HCT116 (cell line): ENCODE measurements around the gene EVI5L. TPM values are rescaled to one million over a fixed set of nuclear protein-coding genes. Genes with fewer than 3 reads are reported as not detected.

ENCODE experiments used
- ATAC-seq: fragments of 200-7000 bp; cut with Tn5 transposase; 2 replicates; pipeline ENCODE4 v1.9.1; 2020; ENCODE audit warnings: mild to moderate bottlenecking, moderate library complexity
- BruUV-seq: library from RNA; stranded (reverse); fragments of 400-500 nt; replicated peaks from 2 replicates; lab custom pipeline; 2021; lab: Mats Ljungman, UMichigan
- CTCF ChIA-PET: fragments of 300-600 bp; sonication (Branson Sonifier 250); formaldehyde crosslinking; loops from one replicate; lab custom pipeline; 2021; ENCODE audit warnings: antibody characterized with exemption; lab: Charles Lee
- POLR2A ChIA-PET: fragments of 300-600, 350-600 bp; sonication (Branson Sonifier 250); formaldehyde crosslinking; loops from one replicate; lab custom pipeline; 2021; ENCODE audit warnings: antibody characterized with exemption; lab: Charles Lee
- RAD21 ChIA-PET, 2 experiments: fragments of 300-600 bp; sonication (Branson Sonifier 250); formaldehyde crosslinking; loops; one replicate each; lab custom pipeline; 2023; ENCODE audit warnings: low total read pairs in 2 of 2; ENCODE audit not compliant: uncharacterized antibody in 2 of 2, unreplicated experiment in 2 of 2, low non-redundant PET in 1 of 2; lab: Charles Lee
- DNase-seq: peaks from one replicate; pipeline ENCODE4 v3.0.0-alpha.2; 2010; ENCODE audit warnings: low read depth, low spot score
- H2AFZ ChIP-seq: fragments of 200-600 bp; shearing (Covaris generic), sonication (generic); 2 replicates; pipeline ENCODE4 v1.6.1; 2017; ENCODE audit warnings: low read depth, mixed run types, mixed read lengths, antibody characterized with exemption, low read length; ENCODE audit not compliant: poor library complexity, severe bottlenecking
- H3K27ac ChIP-seq: 2 replicates; pipeline ENCODE4 v1.5.1; 2012; ENCODE audit warnings: low read depth, low read length
- H3K27me3 ChIP-seq: fragments of 200-600 bp; sonication (generic); 2 replicates; pipeline ENCODE4 v1.6.1; 2016; ENCODE audit warnings: mixed run types, low read length, mixed read lengths; ENCODE audit not compliant: insufficient read depth
- H3K36me3 ChIP-seq, 2 experiments: fragments of 200-500 bp in 1 of 2; fragments of 200-600 bp in 1 of 2; sonication (Bioruptor generic) in 1 of 2; sonication (generic) in 1 of 2; 2 replicates each; pipeline versions ENCODE4 v1.5.1 to v1.6.1; 2014 to 2016; ENCODE audit warnings: low read length in 2 of 2, inconsistent platforms in 1 of 2, mixed read lengths in 1 of 2, mixed run types in 1 of 2; ENCODE audit not compliant: insufficient read depth in 2 of 2, control insufficient read depth in 1 of 2
- H3K4me1 ChIP-seq, 2 experiments: fragments of 200-600 bp in 1 of 2; sonication (generic) in 1 of 2; 2 replicates each; pipeline versions ENCODE4 v1.5.1 to v1.6.1; 2012 to 2017; ENCODE audit warnings: low read length in 2 of 2, inconsistent platforms in 1 of 2, mild to moderate bottlenecking in 1 of 2, mixed read lengths in 1 of 2, mixed run types in 1 of 2, moderate library complexity in 1 of 2; ENCODE audit not compliant: insufficient read depth in 2 of 2, control insufficient read depth in 1 of 2
- H3K4me2 ChIP-seq: fragments of 200-600 bp; sonication (generic); 2 replicates; pipeline ENCODE4 v1.6.1; 2017; ENCODE audit warnings: mixed run types, low read length, mixed read lengths
- H3K4me3 ChIP-seq, 2 experiments: fragments of 200-600 bp in 1 of 2; sonication (generic) in 1 of 2; replicated peaks in 1 of 2; 2 replicates each; pipeline ENCODE4 v1.5.1; 2011 to 2016; ENCODE audit warnings: low read length in 2 of 2, control low read depth in 1 of 2, low read depth in 1 of 2, mild to moderate bottlenecking in 1 of 2, mixed read lengths in 1 of 2, mixed run types in 1 of 2
- H3K79me2 ChIP-seq: fragments of 200-600 bp; sonication (generic); 2 replicates; pipeline ENCODE4 v1.6.1; 2017; ENCODE audit warnings: mild to moderate bottlenecking, mixed run types, low read length, moderate library complexity, mixed read lengths; ENCODE audit not compliant: insufficient read depth
- H3K9ac ChIP-seq: fragments of 200-600 bp; sonication (generic); 2 replicates; pipeline ENCODE4 v1.6.1; 2016; ENCODE audit warnings: low read length, mixed read lengths
- H3K9me2 ChIP-seq: fragments of 200-600 bp; sonication (generic), shearing (Covaris generic); 2 replicates; pipeline ENCODE4 v1.6.1; 2017; ENCODE audit warnings: mixed run types, mild to moderate bottlenecking, moderate library complexity; ENCODE audit not compliant: insufficient read depth
- H3K9me3 ChIP-seq, 2 experiments: fragments of 200-500 bp in 1 of 2; fragments of 200-600 bp in 1 of 2; sonication (Bioruptor generic) in 1 of 2; sonication (generic) in 1 of 2; 2 replicates each; pipeline ENCODE4 v1.6.1; 2014 to 2017; ENCODE audit warnings: low read length in 2 of 2, mixed read lengths in 2 of 2, inconsistent platforms in 1 of 2, low read depth in 1 of 2, mild to moderate bottlenecking in 1 of 2, mixed run types in 1 of 2, moderate library complexity in 1 of 2; ENCODE audit not compliant: control insufficient read depth in 1 of 2, insufficient read depth in 1 of 2
- H4K20me1 ChIP-seq: fragments of 200-600 bp; sonication (generic), shearing (Covaris generic); 2 replicates; pipeline ENCODE4 v1.6.1; 2017; ENCODE audit warnings: mixed run types, mild to moderate bottlenecking, moderate library complexity; ENCODE audit not compliant: insufficient read depth
- ELF1 ChIP-seq: IDR thresholded peaks from 2 replicates; pipeline ENCODE4 v1.6.1; 2012; ENCODE audit warnings: low read depth, borderline replicate concordance
- EZH2 ChIP-seq: fragments of 200-600 bp; sonication (generic); IDR thresholded peaks from 2 replicates; pipeline ENCODE4 v1.6.1; 2017; ENCODE audit warnings: antibody characterized with exemption, mixed run types
- FOSL1 ChIP-seq: IDR thresholded peaks from 2 replicates; pipeline ENCODE4 v1.6.1; 2012; ENCODE audit warnings: low read depth
- POLR2A ChIP-seq: IDR thresholded peaks from 2 replicates; pipeline ENCODE4 v1.7.0; 2011; ENCODE audit warnings: borderline replicate concordance; ENCODE audit not compliant: insufficient read depth, insufficient read length; ENCODE audit errors: extremely low read depth
- RAD21 ChIP-seq: IDR thresholded peaks from 2 replicates; pipeline ENCODE4 v1.6.1; 2012; ENCODE audit warnings: low read depth, mild to moderate bottlenecking
- SIN3A ChIP-seq: IDR thresholded peaks from 2 replicates; pipeline ENCODE4 v1.6.1; 2012; ENCODE audit warnings: low read depth
- SP1 ChIP-seq: IDR thresholded peaks from 2 replicates; pipeline ENCODE4 v1.6.1; 2012; ENCODE audit warnings: low read depth
- SRF ChIP-seq: IDR thresholded peaks from 2 replicates; pipeline ENCODE4 v1.6.1; 2012; ENCODE audit warnings: low read depth
- ZFX ChIP-seq: fragments of 450-650 bp; IDR thresholded peaks from 2 replicates; pipeline ENCODE4 v1.6.1; 2017
- ZNF274 ChIP-seq: fragments of 200-500 bp; sonication (Bioruptor generic); IDR thresholded peaks from 2 replicates; pipeline ENCODE4 v1.6.1; 2014; ENCODE audit warnings: mild to moderate bottlenecking, low read depth, low read length, inconsistent platforms
- intact Hi-C: fragments of 100-400 bp; cut with micrococcal nuclease; formaldehyde crosslinking; loops from 2 replicates; pipeline ENCODE4 v1.10.0; 2022
- total RNA-seq: library from RNA; stranded (reverse); gene quantifications from one replicate; pipeline ENCODE4 v1.2.1, GENCODE V29; 2021; ENCODE audit not compliant: unreplicated experiment
- TF ChIP-seq, protein P1 (sequence below): IDR thresholded peaks from 2 replicates; pipeline ENCODE4 v1.6.1; 2011; ENCODE audit warnings: mild to moderate bottlenecking, low read length, moderate library complexity; ENCODE audit not compliant: insufficient replicate concordance; ENCODE audit errors: extremely low read depth
- TF ChIP-seq, protein P2 (sequence below): IDR thresholded peaks from 2 replicates; pipeline ENCODE4 v1.6.1; 2012
- TF ChIP-seq, protein P3 (sequence below), 3 experiments: fragments of 200-600 bp in 1 of 3; sonication (generic) in 1 of 3; IDR thresholded peaks in 2 of 3; conservative IDR thresholded peaks in 1 of 3; 2 replicates each; pipeline ENCODE4 v1.5.1; 2012 to 2017; ENCODE audit warnings: low read depth in 2 of 3, low read length in 2 of 3, antibody characterized with exemption in 1 of 3, borderline replicate concordance in 1 of 3, control low read depth in 1 of 3, mild to moderate bottlenecking in 1 of 3, mixed read lengths in 1 of 3, mixed run types in 1 of 3, moderate library complexity in 1 of 3; ENCODE audit not compliant: insufficient read depth in 1 of 3

EVI5L gene
- total RNA-seq, 1 experiment from 2014 or later = 15.0 TPM

DNA sequence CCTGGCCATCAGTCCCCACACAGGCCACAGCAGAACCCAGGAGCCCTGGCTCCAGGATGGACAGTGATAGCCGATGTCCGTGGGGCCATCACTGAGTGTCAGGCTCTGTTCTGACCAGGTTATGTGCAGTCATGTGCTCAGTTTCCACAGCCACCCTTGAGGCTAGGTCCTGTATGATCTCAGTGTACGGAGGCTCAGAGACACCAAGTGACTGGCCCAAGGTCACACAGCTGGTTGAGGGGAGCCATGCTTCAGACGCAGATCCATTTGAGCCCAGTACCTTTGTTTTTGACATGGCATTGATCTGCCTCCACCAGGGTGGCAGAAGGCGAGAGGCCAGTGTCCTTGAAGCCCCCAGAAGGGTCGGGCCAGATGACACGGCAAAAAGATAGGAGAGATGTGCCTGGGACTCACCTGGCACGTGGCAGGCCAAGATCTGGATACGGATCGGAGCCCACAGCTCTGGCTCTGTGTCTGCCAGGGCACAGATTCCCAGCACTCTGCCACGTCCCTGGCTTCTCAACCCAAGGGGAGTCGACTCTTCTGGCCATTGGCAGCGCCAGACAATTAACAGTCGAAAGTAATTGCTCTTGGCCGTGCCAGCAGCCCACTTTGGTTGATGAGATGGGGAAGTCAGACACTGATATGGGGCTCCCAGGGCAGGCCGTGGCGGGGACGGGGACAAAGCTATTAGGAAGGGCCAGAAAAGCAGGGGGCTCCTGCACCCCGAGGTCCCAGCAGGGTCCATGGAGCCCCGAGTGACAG lies 15.6 kb downstream of the EVI5L start:
- TF ChIP-seq SP1 = no peak
- no peak for TF ChIP-seq ZNF274
- TF ChIP-seq, protein P1, sequence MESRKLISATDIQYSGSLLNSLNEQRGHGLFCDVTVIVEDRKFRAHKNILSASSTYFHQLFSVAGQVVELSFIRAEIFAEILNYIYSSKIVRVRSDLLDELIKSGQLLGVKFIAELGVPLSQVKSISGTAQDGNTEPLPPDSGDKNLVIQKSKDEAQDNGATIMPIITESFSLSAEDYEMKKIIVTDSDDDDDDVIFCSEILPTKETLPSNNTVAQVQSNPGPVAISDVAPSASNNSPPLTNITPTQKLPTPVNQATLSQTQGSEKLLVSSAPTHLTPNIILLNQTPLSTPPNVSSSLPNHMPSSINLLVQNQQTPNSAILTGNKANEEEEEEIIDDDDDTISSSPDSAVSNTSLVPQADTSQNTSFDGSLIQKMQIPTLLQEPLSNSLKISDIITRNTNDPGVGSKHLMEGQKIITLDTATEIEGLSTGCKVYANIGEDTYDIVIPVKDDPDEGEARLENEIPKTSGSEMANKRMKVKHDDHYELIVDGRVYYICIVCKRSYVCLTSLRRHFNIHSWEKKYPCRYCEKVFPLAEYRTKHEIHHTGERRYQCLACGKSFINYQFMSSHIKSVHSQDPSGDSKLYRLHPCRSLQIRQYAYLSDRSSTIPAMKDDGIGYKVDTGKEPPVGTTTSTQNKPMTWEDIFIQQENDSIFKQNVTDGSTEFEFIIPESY = no peak
- TF ChIP-seq FOSL1 = no peak
- TF ChIP-seq ELF1 = no peak
- TF ChIP-seq SRF = no peak
- TF ChIP-seq, protein P2, sequence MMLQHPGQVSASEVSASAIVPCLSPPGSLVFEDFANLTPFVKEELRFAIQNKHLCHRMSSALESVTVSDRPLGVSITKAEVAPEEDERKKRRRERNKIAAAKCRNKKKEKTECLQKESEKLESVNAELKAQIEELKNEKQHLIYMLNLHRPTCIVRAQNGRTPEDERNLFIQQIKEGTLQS = no peak
- TF ChIP-seq SIN3A = no peak
- TF ChIP-seq POLR2A = no peak
- no peak for TF ChIP-seq RAD21
- TF ChIP-seq ZFX = no peak
- TF ChIP-seq, protein P3, sequence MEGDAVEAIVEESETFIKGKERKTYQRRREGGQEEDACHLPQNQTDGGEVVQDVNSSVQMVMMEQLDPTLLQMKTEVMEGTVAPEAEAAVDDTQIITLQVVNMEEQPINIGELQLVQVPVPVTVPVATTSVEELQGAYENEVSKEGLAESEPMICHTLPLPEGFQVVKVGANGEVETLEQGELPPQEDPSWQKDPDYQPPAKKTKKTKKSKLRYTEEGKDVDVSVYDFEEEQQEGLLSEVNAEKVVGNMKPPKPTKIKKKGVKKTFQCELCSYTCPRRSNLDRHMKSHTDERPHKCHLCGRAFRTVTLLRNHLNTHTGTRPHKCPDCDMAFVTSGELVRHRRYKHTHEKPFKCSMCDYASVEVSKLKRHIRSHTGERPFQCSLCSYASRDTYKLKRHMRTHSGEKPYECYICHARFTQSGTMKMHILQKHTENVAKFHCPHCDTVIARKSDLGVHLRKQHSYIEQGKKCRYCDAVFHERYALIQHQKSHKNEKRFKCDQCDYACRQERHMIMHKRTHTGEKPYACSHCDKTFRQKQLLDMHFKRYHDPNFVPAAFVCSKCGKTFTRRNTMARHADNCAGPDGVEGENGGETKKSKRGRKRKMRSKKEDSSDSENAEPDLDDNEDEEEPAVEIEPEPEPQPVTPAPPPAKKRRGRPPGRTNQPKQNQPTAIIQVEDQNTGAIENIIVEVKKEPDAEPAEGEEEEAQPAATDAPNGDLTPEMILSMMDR (IDR thresholded peaks at IDR 0.05 in 2 of 3, conservative IDR thresholded peaks at IDR 0.05 in 1 of 3; ENCODE audit: borderline replicate concordance in 1 of 3, insufficient read depth in 1 of 3, low read depth in 2 of 3, low read length in 2 of 3) = no peak
- TF ChIP-seq EZH2 = no peak
- H3K4me3 ChIP-seq = no peak overlapping the region
- no peaks in the 10 kb centered on the region for H4K20me1 ChIP-seq
- no TSS peak for BruUV-seq
- H3K4me1 ChIP-seq = no peaks in the 10 kb centered on the region; a peak in 1 of 4 replicates
- ChIA-PET POLR2A (no interaction called here), CTCF (no interaction called here), RAD21 (no interaction called here)
- intact Hi-C loops = no loop called here
- no peaks in the 10 kb centered on the region for H3K36me3 ChIP-seq
- H3K4me2 ChIP-seq = no peak overlapping the region
- no peaks in the 10 kb centered on the region for H3K9me2 ChIP-seq
- no peak overlapping the region for H3K9ac ChIP-seq
- H3K9me3 ChIP-seq = no peaks in the 10 kb centered on the region; a peak in 1 of 4 replicates
- no peak for ATAC-seq
- no peaks in the 10 kb centered on the region for H3K79me2 ChIP-seq
- no peak overlapping the region for H2AFZ ChIP-seq
- H3K27me3 ChIP-seq = no peaks in the 10 kb centered on the region
- H3K27ac ChIP-seq = no peak overlapping the region
- DNase-seq = no peak
